Natural killer cell (primary cell): ENCODE data around the gene PRDM1. TPM values are rescaled to one million over a fixed set of nuclear protein-coding genes. Genes with fewer than 3 reads are reported as not detected.

Experiments used
- ATAC-seq, 3 donors: fragments of 150-1000 bp in 2 of 3; fragments of 200-7000 bp in 1 of 3; cut with Tn5 transposase; 1 replicate in 1 of 3; 2 replicates in 2 of 3; pipeline ENCODE4 v1.10.0; 2021; ENCODE audit warnings: mild to moderate bottlenecking in 2 of 3, moderate library complexity in 2 of 3
- DNase-seq, 2 donors: peaks; one replicate each; pipeline versions ENCODE4 v3.0.0 to v3.0.0-alpha.2; 2013 to 2021; ENCODE audit warnings: mixed read lengths in 1 of 2
- H3K27ac ChIP-seq: one replicate; pipeline ENCODE4 v1.5.1; 2013; ENCODE audit warnings: mild to moderate bottlenecking, low read length
- H3K27me3 ChIP-seq: one replicate; pipeline ENCODE4 v1.6.1; 2013; ENCODE audit warnings: low read length; ENCODE audit not compliant: control insufficient read depth, insufficient read depth
- H3K36me3 ChIP-seq: one replicate; pipeline ENCODE4 v1.6.1; 2013; ENCODE audit warnings: low read length; ENCODE audit not compliant: control insufficient read depth, insufficient read depth
- H3K4me1 ChIP-seq: one replicate; pipeline ENCODE4 v1.6.1; 2013; ENCODE audit warnings: low read length; ENCODE audit not compliant: control insufficient read depth, insufficient read depth
- H3K4me3 ChIP-seq: one replicate; pipeline ENCODE4 v1.5.1; 2013; ENCODE audit warnings: low read length
- H3K9me3 ChIP-seq: one replicate; pipeline ENCODE4 v1.6.1; 2013; ENCODE audit warnings: low read length; ENCODE audit not compliant: control insufficient read depth, insufficient read depth
- H3K27ac Mint-ChIP-seq, 2 donors: one replicate each; pipeline ENCODE4 v1.8.0; 2022; ENCODE audit warnings: mild to moderate bottlenecking in 2 of 2, mixed read lengths in 2 of 2, moderate library complexity in 1 of 2
- H3K27me3 Mint-ChIP-seq, 2 donors: one replicate each; pipeline ENCODE4 v1.8.0; 2022; ENCODE audit warnings: low read depth in 2 of 2, mixed read lengths in 2 of 2
- H3K36me3 Mint-ChIP-seq: one replicate; pipeline ENCODE4 v1.8.0; 2022; ENCODE audit warnings: mixed read lengths
- H3K4me1 Mint-ChIP-seq, 2 donors: one replicate each; pipeline ENCODE4 v1.8.0; 2022; ENCODE audit warnings: mixed read lengths in 2 of 2
- H3K4me3 Mint-ChIP-seq: one replicate; pipeline ENCODE4 v1.8.0; 2022; ENCODE audit warnings: mild to moderate bottlenecking, moderate library complexity, mixed read lengths
- H3K9me3 Mint-ChIP-seq, 2 donors: one replicate each; pipeline ENCODE4 v1.8.0; 2022; ENCODE audit warnings: mixed read lengths in 2 of 2
- WGBS: methylation state at CpG from one replicate; pipeline ENCODE4 v1.1.7; 2013; ENCODE audit warnings: missing lambda C conversion rate; ENCODE audit not compliant: insufficient coverage; 5-methylcytosine and 5-hydroxymethylcytosine counted together
- intact Hi-C: fragments of 100-400 bp; cut with micrococcal nuclease; formaldehyde crosslinking; loops from one replicate; pipeline ENCODE4 v1.14.2; 2022
- total RNA-seq, 4 donors: library from RNA; stranded (reverse); fragments of 120-200 nt in 1 of 4; gene quantifications; one replicate each; pipeline versions ENCODE4 v1.2.3 to v1.2.4, GENCODE V29; 2013 to 2022
- TF ChIP-seq, protein P1 (sequence below): fragments of 200-600 bp; IDR thresholded peaks from one replicate; pipeline ENCODE4 v1.8.0; 2022; ENCODE audit warnings: antibody characterized with exemption

PRDM1 gene
- total RNA-seq, 3 donors from 2014 or later (not counting 1 experiment from before 2014, with no cell fraction given): 165 to 180 (median 177) TPM

DNA sequence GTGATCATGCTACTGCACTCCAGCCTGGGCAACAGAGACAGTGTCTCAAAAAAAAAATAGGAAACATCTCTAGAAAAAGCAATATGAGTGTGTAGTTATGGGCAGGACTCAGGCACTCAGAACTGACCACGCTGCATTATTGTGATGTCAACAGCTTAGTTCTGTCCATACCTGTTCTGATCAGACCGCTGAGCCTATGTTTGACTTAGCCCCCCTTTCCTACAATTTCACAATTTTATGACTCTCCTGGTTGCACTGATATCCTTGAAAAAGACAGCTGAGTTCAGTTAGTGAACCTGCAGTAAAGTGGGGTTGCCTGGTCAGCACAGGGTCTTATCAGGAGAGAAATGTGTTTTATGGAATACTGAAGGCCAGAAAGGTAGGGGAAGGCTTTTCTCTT lies 37.8 kb upstream of the PRDM1 start:
- 100% methylated on average over 2 of the region's 2 CpGs for WGBS
- H3K36me3 ChIP-seq: no peaks in the 10 kb centered on the region
- TF ChIP-seq, protein P1, sequence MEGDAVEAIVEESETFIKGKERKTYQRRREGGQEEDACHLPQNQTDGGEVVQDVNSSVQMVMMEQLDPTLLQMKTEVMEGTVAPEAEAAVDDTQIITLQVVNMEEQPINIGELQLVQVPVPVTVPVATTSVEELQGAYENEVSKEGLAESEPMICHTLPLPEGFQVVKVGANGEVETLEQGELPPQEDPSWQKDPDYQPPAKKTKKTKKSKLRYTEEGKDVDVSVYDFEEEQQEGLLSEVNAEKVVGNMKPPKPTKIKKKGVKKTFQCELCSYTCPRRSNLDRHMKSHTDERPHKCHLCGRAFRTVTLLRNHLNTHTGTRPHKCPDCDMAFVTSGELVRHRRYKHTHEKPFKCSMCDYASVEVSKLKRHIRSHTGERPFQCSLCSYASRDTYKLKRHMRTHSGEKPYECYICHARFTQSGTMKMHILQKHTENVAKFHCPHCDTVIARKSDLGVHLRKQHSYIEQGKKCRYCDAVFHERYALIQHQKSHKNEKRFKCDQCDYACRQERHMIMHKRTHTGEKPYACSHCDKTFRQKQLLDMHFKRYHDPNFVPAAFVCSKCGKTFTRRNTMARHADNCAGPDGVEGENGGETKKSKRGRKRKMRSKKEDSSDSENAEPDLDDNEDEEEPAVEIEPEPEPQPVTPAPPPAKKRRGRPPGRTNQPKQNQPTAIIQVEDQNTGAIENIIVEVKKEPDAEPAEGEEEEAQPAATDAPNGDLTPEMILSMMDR: no peak
- intact Hi-C loops: no loop called here
- no peak for DNase-seq
- Mint-ChIP-seq H3K9me3 (no peaks in the 10 kb centered on the region), H3K27ac (no peak overlapping the region), H3K36me3 (no peaks in the 10 kb centered on the region), H3K27me3 (peaks cover 12 to 18% of the 10 kb centered on the region in 2 donors), H3K4me3 (no peak overlapping the region), H3K4me1 (no peaks in the 10 kb centered on the region)
- no peaks in the 10 kb centered on the region for H3K9me3 ChIP-seq
- no peaks in the 10 kb centered on the region for H3K27me3 ChIP-seq
- no peak overlapping the region for H3K27ac ChIP-seq
- no peak for ATAC-seq
- H3K4me3 ChIP-seq: no peak overlapping the region
- no peaks in the 10 kb centered on the region for H3K4me1 ChIP-seq

DNA sequence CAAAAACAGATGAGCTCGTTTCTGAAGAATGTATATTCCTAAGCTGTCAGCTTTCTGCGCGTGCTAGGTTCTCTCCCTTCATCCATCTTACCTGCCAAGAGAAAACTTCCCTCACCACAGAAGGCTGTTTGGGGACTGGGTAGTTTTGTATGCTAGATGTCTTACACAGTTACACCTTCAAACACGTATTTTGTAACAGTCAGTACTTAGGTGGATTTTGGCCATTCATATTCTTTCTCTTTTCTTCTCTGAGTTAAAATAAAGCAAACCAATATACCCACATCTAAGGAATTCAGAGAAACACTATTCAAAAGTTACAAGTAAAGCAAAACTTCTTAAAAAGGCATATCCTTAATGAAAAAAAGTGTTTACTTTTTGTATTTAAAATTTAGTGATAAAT lies 35.6 kb upstream of the PRDM1 start:
- Histone ChIP-seq H3K27me3 (no peaks in the 10 kb centered on the region), H3K36me3 (no peaks in the 10 kb centered on the region), H3K27ac (no peak overlapping the region), H3K4me3 (no peak overlapping the region), H3K4me1 (no peaks in the 10 kb centered on the region), H3K9me3 (no peaks in the 10 kb centered on the region)
- Mint-ChIP-seq H3K27ac (no peak overlapping the region), H3K4me3 (no peak overlapping the region), H3K27me3 (peaks cover 0 to 9% of the 10 kb centered on the region in 2 donors), H3K4me1 (no peaks in the 10 kb centered on the region), H3K9me3 (no peaks in the 10 kb centered on the region), H3K36me3 (no peaks in the 10 kb centered on the region)
- DNase-seq: no peak
- no CpG with 5 or more reads among the region's 4 CpGs for WGBS
- TF ChIP-seq, protein P1: no peak
- intact Hi-C loops: no loop called here
- no peak for ATAC-seq

DNA sequence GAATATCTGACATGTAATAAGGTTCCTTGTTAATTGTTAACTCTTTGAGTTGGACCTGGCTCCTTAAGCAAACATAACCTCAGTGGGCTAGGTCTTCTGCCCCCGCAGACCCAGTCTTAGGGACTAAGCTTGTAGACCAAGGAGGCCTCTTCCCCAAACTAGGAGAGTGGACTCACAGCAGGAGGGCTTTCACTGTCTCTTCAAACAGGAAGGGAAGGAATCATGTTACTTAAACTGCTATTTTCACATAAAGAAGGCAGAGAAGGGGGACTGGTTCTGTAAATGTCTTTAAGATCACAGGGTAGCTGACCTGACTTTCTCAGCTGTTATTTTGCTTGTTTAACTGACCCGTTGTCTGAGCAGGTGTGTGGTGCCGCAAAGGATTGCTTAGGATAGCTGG lies 34.9 kb upstream of the PRDM1 start:
- peaks cover 0 to 9% of the 10 kb centered on the region in 2 donors for H3K27me3 Mint-ChIP-seq
- Histone ChIP-seq H3K4me1 (peaks cover 3% of the 10 kb centered on the region), H3K9me3 (no peaks in the 10 kb centered on the region), H3K27me3 (no peaks in the 10 kb centered on the region), H3K4me3 (no peak overlapping the region), H3K36me3 (no peaks in the 10 kb centered on the region), H3K27ac (no peak overlapping the region)
- no peaks in the 10 kb centered on the region for H3K9me3 Mint-ChIP-seq
- H3K36me3 Mint-ChIP-seq: no peaks in the 10 kb centered on the region
- no peak overlapping the region for H3K27ac Mint-ChIP-seq
- TF ChIP-seq, protein P1: no peak
- intact Hi-C loops: no loop called here
- ATAC-seq: no peak
- H3K4me3 Mint-ChIP-seq: no peak overlapping the region
- WGBS: 92% methylated on average over 3 of the region's 3 CpGs
- no peak for DNase-seq
- H3K4me1 Mint-ChIP-seq: peaks cover under 1 to 2% of the 10 kb centered on the region in 2 donors

DNA sequence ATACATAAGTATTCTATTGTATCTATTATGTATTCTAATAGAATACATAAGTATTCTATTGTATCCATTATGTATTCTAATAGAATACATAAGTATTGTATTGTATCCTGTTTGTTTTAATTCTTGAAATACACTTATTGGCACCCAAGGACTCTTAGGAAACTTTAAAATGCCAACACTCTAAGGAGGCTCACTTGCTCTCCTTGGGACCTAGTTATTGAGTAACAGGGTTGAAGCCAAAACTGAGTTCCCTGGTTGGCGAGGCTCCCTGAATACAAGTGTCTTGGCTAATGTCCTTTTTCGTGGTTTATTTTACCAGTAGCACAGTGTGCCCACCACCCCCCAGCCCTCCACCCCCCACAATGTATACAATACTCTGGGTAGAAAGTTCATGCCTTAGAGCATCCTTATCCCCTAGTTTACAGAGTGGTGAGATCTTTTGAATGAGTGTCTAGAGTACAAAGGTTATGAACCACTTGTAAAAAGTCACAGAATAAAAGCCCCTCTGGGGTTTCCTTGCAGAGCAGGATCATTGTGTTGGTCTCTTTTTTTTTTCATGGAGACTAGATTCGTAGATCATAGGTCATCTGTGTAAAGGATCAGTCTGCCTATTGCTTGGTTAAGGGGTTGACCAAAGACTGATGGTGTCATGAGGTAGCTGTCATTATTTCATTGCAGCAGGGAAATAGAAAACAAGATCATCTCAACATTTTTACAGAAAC lies 32.5 kb upstream of the PRDM1 start:
- Histone ChIP-seq H3K27me3 (no peaks in the 10 kb centered on the region), H3K4me3 (no peak overlapping the region), H3K4me1 (peaks cover 7% of the 10 kb centered on the region), H3K9me3 (no peaks in the 10 kb centered on the region), H3K36me3 (no peaks in the 10 kb centered on the region), H3K27ac (no peak overlapping the region)
- WGBS: 83% methylated on average over 3 of the region's 3 CpGs
- no peaks in the 10 kb centered on the region for H3K36me3 Mint-ChIP-seq
- no peaks in the 10 kb centered on the region for H3K9me3 Mint-ChIP-seq
- H3K4me1 Mint-ChIP-seq: peaks cover 8 to 9% of the 10 kb centered on the region in 2 donors
- H3K27ac Mint-ChIP-seq: no peak overlapping the region
- H3K4me3 Mint-ChIP-seq: no peak overlapping the region
- no peak for DNase-seq
- intact Hi-C loops: no loop called here
- TF ChIP-seq, protein P1: no peak
- H3K27me3 Mint-ChIP-seq: peaks cover 0 to 9% of the 10 kb centered on the region in 2 donors
- ATAC-seq: no peak
